Measurements from ENCODE around the gene ZDHHC1. TPM values are rescaled to one million over a fixed set of nuclear protein-coding genes. Genes with fewer than 3 reads are reported as not detected.

ZDHHC1 gene
- total and polyA plus RNA-seq, 2 of the 13 experiments (the other 11 are each of a cell fraction or from before 2014, with no cell fraction given) = 0.51 to 1.1 TPM

GRCh38 chr16:67430977-67431774 lies 14.9 kb upstream of the ZDHHC1 start, which contains the start of gene HSD11B2 (continued):
- TF ChIP-seq ZNF280D (CRISPR knock-in tag; IDR thresholded peaks at IDR 0.05) (no peak), FUBP1 (CRISPR knock-in tag; IDR thresholded peaks at IDR 0.05; ENCODE audit: borderline replicate concordance) (no peak), TFDP2 (CRISPR knock-in tag; IDR thresholded peaks at IDR 0.05) (peak; percentile 25; the same call in 1 of the 2 replicates), ZNF572 (CRISPR knock-in tag; IDR thresholded peaks at IDR 0.05) (no peak), KLF6 (CRISPR knock-in tag; IDR thresholded peaks at IDR 0.05) (0 out of 2 replicates have a peak, but pooled peaks have one; percentile 4), SNAPC5 (CRISPR knock-in tag; IDR thresholded peaks at IDR 0.05; ENCODE audit: borderline replicate concordance) (no peak), ZNF331 (CRISPR knock-in tag; IDR thresholded peaks at IDR 0.05) (no peak), BORCS8-MEF2B (CRISPR knock-in tag; IDR thresholded peaks at IDR 0.05) (peak; percentile 12; the same call in 1 of the 2 replicates), ZNF761 (CRISPR knock-in tag; conservative IDR thresholded peaks at IDR 0.05) (no peak), MXD1 (CRISPR knock-in tag; IDR thresholded peaks at IDR 0.05) (no peak), MAX (IDR thresholded peaks at IDR 0.05) (peak; percentile 49; the same call in 1 of the 2 replicates), ZNF510 (CRISPR knock-in tag; IDR thresholded peaks at IDR 0.05; ENCODE audit: low read depth) (no peak), PBX3 (CRISPR knock-in tag; IDR thresholded peaks at IDR 0.05; ENCODE audit: borderline replicate concordance) (no peak), HNRNPH1 (optimal IDR thresholded peaks at IDR 0.05; ENCODE audit: low read depth, low read length) (no peak), NR2C2 (CRISPR knock-in tag; IDR thresholded peaks at IDR 0.05; ENCODE audit: borderline replicate concordance) (no peak), ZNF350 (CRISPR knock-in tag; IDR thresholded peaks at IDR 0.05; ENCODE audit: borderline replicate concordance, low read depth) (no peak), PHB2 (IDR thresholded peaks at IDR 0.05; ENCODE audit: partially characterized antibody) (no peak), SAFB2 (CRISPR knock-in tag; IDR thresholded peaks at IDR 0.05; ENCODE audit: borderline replicate concordance, low read depth) (no peak), TCF7 (IDR thresholded peaks at IDR 0.05; ENCODE audit: low read depth) (no peak), ZNF589 (CRISPR knock-in tag; conservative IDR thresholded peaks at IDR 0.05) (no peak), JARID2 (CRISPR knock-in tag; IDR thresholded peaks at IDR 0.05; ENCODE audit: insufficient replicate concordance) (no peak)

Data from HepG2 (cell line).